SW480 (cell line): ENCODE measurements around the gene LRP11.
"Not testable (repeated sequence)": the region's sequence is repeated elsewhere in the genome, so short reads cannot be mapped to it uniquely, and the experiment has no call there.

Experiments
- DNase-seq: peaks from one replicate; pipeline ENCODE4 v3.0.0-alpha.2; 2016; ENCODE audit warnings: low spot score

LRP11 gene

GRCh38 chr6:149869275-149869892, 5.2 kb upstream of the LRP11 start:
- no peak for DNase-seq

GRCh38 chr6:149867876-149868640, 3.9 kb upstream of the LRP11 start:
- DNase-seq: no peak

- peak; percentile 65 for DNase-seq
Observed at GRCh38 chr6:149864578-149865535, 698 bp upstream of the LRP11 start.

- peak; percentile 63 for DNase-seq
Observed at GRCh38 chr6:149862922-149863697, 1.0 kb downstream of the LRP11 start.

- DNase-seq: not testable (repeated sequence)
Observed at GRCh38 chr6:149862424-149862738, 1.8 kb downstream of the LRP11 start.

- DNase-seq: no peak
Observed at GRCh38 chr6:149861603-149862423, 2.3 kb downstream of the LRP11 start.

- no peak for DNase-seq
Observed at GRCh38 chr6:149860834-149861602, 3.1 kb downstream of the LRP11 start.

GRCh38 chr6:149860513-149860833, 3.7 kb downstream of the LRP11 start:
- DNase-seq: no peak

GRCh38 chr6:149859938-149860337, 4.2 kb downstream of the LRP11 start:
- DNase-seq: no peak

- DNase-seq: no peak
Observed at GRCh38 chr6:149859368-149859767, 4.8 kb downstream of the LRP11 start.

GRCh38 chr6:149857541-149857940, 6.6 kb downstream of the LRP11 start:
- DNase-seq: no peak

- no peak for DNase-seq
Observed at GRCh38 chr6:149856256-149856994, 7.7 kb downstream of the LRP11 start.

- no peak for DNase-seq
Observed at GRCh38 chr6:149855741-149856140, 8.4 kb downstream of the LRP11 start.

GRCh38 chr6:149855040-149855654, 9.0 kb downstream of the LRP11 start:
- peak; percentile 64 for DNase-seq

GRCh38 chr6:149854532-149854931, 9.6 kb downstream of the LRP11 start:
- no peak for DNase-seq

GRCh38 chr6:149854017-149854416, 10.1 kb downstream of the LRP11 start:
- not testable (repeated sequence) for DNase-seq

GRCh38 chr6:149852881-149853280, 11.3 kb downstream of the LRP11 start:
- no peak for DNase-seq

- DNase-seq: no peak
Observed at GRCh38 chr6:149852180-149852579, 12.0 kb downstream of the LRP11 start.

- DNase-seq: no peak
Observed at GRCh38 chr6:149851461-149852110, 12.6 kb downstream of the LRP11 start.
